CD1c-positive myeloid dendritic cell (primary cell): ENCODE results near the gene CRACR2A.

Experiments used
- DNase-seq: peaks from one replicate; pipeline ENCODE4 v3.0.0-alpha.2; 2016; ENCODE audit errors: extremely low spot score

CRACR2A gene

DNA sequence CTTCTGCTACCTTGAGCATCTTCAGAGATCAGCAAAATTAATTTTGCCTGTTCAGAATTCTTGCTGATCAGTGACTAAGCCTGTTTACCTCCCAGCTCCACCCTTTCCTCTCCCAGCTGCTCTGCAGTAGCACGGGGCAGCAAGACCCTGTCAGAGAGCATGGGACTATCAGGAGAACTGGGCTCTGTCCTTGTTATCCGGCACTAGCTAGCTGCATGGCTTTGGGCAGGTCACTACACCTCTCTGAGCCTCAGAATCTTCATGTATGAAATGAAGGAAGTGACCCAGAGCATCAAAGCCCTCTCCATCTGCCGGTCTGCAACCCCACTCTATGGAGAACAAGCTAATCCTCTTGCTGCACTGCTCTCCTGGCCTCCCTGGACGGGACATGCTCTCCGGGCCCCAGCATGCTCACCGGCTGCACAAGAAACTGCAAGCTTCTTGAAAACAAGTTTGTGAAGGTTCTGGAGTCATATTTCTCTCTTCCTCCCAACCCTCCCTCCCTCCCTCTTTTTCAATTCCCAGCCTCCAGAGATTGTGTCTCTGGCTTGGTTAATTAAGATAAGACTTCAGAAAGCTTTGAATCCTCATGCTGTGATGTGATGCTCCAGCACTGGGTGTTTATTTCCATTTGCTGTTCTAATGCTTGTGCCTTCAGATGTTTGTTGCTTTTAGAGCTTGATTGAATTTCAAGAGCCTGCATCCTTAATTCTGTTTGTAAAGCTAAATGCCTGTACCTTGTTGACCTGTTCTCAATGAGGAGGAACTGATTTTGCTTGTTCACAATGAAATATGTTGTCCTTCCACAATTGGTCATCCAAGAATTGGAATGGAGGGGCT lies 101.1 kb downstream of the CRACR2A start:
- DNase-seq: no peak

DNA sequence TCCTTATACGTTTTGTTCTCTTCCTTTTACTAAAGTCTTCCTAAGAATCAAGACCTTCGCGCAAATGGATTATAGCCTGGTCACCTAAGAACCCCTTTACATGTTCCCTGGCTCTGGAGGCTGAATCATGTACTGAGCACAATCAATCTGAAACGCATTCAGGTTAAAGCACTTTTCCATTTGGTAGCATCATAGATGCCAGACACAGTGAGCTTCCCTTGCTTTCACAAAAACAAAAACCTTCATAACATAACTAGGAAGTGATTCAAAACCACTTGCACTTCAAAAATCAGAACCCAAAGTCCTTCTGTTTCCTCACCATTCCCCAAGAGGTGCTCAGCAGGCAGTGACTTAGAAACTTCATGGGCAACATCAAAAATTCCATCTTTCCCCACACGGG lies 105.4 kb downstream of the CRACR2A start:
- DNase-seq: no peak

DNA sequence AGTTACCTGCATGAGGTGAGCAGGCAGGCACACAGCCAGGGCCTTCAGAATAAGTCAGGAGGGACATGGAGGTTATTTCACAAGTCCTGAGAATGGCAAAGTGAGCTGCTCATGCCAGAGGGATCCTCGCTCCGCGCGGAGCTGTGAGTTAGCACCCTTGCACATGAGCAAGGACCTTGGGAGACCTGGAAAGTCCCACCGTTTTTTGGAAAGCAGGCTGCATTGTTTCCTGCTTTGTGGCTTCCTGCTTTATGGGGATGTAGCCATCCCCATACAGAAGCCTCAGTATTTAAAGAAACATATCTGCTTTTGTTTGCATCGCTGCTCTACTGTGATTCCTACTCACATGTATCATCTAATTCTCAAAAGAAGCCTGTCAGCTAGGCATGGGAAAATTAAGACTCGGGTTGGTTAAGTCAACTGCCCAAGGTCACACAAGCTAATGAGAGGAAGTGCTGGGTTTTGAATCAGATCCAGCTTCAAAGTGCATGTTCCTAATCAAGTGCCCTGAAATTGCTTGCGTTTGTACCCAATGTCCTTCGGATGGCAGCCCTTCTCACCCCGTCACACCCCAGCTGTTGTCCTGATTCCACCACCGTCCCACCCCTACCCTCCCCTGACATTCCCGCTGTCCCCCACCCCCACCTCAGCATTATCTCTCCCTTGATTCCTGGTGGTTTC lies 106.2 kb downstream of the CRACR2A start:
- no peak for DNase-seq

DNA sequence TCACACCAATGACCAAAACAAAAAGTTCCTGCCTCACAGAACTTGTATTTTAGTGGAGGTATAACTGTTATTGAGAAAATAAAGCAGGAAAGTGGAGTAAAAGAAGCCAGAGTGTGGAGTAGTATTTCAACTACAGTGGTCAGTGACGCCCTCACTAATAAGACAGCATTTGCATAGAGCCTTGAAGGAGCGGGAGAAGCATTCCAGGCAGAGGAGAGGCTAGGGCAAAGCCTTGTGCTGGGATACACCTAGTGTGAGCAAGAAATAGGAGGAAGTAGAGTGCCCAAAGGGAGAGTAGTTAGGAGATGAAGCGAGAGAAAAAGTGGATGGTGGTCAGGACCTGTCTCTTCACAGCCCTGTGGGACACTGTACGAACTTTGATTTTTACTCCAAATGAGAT lies 107.8 kb downstream of the CRACR2A start:
- no peak for DNase-seq

DNA sequence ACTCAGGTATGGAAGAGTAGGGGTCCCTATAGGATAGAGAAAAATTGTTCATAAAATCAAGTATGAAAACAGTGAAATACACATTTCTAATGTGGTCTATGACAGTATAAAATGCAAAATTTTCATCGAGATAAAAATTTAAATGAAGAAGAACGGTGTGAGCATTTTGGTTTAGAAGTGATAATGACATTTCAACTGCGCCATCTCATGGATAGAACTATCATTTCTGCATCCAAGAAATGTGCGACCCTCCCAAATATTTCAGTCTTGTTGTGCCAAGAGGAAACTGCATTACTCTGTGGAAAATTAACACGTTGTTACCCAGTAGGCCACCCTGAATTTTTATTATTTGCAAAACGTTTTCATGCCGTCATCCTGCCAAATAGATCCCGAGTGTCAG lies 108.8 kb downstream of the CRACR2A start:
- no peak for DNase-seq

DNA sequence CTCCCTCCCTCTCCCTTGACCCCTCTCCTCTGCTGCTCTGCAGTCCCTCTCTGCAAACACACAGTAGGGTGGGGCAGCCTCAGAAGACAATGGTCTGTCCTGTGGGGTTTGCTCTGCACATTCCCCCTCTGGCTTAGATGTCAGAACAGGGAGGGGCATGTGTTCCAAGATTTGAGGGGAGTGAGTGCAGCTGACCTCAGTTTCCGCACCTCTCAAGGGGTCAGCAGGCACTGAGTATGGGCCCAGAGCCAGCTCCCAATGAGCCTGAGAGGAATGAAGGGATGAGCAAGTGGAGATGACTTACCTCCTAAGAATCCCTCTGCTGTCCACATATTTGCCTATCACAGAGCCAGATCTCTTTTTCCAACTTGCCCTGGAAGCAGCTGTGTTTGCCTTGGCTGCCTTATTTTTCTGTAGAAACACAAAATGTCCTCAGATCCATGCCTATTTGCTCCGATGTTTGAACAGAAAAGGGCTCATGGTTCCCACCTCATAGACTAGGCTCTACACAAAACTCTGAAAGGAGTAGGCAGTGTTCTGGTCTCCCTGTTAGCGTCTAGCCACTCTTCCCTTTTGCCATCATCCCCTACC lies 111.4 kb downstream of the CRACR2A start:
- no peak for DNase-seq

DNA sequence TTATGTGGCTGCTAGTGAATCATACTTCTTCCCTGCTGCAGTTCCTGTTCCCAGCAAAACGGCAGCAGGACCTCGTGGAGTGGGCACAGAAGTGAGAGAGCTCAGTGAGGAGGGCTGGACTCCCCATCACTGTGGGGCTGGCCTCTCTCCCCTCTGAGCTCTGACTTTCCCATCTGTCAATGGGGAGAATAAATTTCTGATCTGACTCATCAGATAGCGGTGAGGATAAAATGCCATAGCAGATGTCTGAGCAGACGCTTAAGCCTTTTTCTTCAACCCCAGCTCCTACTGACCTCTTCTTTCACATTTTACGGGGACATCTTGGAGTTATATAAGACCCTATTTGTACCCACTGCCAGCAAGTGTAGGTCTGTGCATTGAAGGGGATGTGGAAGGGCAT lies 116.6 kb downstream of the CRACR2A start:
- DNase-seq: no peak

DNA sequence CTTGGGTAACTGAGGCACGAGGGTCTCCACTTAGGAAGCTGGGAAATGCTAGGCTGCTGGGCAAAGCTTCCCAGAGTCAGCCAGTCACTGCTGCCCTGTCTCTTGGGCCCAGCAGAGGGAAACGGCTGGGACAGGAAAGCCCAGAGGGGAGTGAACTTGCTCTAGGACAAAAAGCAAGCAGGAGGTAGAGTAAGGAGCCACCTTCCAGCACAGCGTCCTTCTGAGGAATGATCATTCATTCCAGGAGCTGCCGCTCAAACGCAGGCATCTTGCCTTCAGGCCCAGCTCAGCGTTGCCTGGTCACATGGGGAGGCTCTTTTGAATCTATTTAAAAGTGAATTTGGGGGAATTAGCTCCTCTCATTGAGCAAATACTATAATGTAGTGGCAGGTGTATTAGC lies 118.6 kb downstream of the CRACR2A start:
- no peak for DNase-seq

DNA sequence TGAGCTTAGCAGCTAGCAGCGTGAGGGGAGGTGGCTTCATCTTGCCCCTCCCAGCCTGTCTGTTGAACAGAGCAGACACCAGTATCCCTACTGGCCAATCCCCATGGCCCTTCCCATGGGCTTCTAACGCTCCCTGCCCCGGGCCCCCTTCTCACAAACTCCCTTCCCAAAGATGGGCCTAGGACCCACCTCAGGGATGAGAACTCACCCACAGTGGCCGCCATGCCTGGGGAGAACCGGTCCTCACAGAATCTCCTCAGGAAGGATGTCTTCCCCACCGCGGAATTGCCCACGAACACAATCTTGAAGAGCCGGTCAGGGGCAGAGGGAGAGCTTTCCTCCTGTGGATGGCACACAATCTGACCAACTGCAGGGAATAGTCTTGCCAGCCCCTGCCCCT lies 119.5 kb downstream of the CRACR2A start:
- DNase-seq: no peak

DNA sequence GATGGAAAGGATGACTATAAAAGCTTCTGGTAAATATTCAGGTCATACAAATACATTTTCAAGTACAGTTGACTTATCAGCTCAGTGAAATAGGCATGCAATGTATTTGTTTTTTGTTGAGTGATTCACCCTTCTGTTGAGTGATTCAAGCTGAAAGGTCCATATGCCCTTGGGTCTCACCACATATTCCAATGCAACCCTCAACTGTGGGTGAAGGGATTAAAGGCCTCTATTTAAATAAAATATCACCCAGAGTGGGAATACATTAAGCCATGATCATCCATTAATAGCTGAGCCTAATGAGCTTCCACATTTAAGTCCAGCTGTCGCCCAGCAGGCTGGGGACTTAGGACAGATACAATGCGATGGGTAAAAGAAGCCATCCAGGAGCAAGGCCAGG lies 120.2 kb downstream of the CRACR2A start:
- DNase-seq: no peak

DNA sequence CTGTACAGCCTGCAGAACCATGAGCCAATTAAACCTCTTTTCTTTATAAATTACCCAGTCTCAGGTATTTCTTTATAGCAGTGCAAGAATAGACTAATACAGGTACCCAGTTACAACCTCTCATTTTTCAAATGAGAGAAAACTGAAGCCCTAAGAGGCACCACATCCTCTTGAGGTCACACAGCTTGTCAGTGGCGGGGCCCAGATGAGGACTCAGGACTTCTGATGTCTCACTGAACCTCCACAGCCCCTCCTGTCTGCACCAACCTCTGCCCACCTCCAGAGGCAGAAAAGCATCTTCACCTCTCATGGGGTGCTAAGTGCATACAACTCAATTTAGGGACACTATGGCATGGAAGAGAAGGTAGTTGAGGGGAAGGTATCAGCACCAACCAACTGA lies 120.7 kb downstream of the CRACR2A start:
- no peak for DNase-seq

DNA sequence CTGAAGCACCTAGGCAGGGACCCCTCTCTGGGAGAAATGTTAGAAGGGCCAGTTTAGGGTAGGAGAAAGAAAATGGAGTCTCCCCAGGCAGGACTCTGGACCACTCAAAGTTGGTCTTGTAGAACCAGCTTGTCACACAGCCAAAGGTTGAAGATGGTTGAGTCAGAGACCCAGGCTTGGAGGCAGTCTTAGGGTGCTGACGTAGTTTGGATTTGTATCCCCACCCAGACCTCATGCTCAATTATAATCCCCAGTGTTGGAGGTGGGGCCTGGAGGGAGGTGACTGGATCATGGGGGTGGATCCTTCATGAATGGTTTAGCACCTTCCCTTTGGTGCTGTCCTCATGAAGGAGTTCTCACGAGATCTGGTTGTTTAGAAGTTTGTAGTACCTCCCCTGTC lies 121.2 kb downstream of the CRACR2A start:
- no peak for DNase-seq

DNA sequence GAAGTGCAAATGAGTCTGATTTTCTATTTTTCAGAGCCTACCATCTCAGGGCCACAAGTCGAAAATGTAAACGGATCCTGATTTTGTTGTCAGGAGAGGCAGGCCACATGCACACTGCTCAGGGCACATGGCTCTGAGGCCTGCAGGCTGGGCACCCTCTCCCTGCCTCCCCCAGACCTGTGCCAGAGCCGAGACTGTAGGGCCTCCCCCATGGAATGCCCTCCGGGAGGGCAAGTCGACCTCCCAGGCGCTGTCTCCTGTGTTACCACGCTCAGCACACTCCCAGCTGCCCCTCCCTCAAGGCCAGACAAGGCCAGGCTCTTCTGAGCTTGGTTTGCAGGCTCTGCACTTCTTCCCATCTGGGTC lies 121.7 kb downstream of the CRACR2A start:
- DNase-seq: no peak

DNA sequence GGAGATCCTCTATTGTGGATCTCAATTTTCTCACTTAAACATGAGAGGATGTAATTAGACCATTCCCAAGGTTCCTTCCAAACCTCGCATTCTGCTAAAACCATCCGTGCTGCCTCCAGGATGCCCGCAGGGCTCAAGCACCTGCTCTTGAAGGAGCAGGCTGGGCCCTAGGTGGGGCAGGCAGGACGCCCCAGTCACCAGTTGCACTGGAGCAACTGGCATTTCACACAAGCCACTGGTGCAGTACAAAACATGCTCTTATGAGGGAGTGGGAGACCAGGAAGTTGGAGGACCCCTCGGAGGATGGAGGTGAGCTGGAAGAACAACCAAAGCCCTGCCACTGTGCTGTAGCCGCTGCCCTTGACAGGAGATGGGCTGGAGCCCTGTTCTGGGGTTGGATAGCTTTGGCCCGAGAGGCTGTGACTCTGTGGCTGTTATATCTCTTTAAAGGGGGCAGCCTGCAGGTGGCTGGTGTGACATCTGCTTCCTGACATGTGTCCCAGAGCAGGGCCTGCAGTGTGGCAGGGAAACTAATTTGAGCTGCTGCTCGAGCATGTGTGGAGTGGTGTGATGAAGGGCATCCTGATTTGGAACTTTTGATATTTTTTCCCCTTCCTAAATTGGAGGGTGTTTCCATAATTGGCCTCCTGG lies 122.2 kb downstream of the CRACR2A start:
- no peak for DNase-seq

DNA sequence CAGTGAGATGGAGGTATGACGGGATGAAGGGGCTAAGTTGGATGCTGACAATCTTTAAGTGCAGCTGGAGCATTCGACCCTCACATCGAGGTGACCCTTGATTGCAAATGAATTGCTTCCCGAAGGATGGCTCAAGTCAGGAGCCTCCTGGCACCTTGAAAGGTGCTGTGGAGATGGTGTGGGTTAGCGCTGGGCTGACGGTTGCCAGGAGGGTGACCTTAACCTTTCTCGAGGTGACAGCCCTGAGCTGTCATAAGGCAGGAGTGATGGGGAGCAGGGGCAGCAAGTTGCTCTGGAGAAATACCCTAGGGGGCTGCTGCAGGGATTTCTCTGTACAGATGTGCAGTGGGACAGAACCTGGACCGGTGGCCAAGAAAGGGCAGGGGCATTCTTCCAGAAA lies 122.8 kb downstream of the CRACR2A start:
- DNase-seq: no peak

DNA sequence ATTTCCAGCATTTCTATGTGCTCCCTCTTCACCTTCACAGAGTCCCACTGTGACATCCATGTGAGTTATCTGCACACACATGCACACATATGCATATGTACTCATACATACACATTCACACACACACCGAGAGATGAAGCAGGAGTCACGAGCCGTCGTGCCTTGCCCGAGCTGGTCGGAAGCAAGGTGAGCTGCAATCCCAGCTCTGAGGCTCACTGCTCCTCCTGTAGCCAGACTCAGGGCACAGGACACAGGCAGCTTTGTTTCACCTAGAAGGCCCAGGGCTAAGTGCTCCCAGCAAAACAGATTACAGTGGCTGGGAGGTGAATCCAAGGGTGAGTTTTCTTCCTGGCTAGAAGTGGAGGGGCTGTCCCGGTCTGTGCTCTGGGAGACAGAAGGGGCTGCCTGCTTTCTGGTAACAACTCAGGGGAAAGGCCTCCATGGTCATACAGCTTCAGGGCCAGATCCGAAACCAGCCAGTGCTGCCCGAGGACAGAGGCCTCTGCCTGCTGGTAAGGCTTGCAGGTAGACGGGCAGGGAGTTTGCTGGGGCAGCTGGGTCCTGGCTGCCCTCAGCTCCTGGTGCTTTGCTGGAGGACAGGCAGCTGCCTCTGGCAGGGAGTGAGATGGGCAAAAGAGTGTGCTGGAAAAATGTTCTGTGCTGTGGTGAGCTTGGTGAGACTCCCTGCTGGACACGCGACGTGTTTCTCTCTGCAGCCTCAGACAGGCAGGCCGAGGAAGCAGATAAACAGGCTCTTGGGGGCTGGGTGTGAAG lies 123.7 kb downstream of the CRACR2A start:
- no peak for DNase-seq

DNA sequence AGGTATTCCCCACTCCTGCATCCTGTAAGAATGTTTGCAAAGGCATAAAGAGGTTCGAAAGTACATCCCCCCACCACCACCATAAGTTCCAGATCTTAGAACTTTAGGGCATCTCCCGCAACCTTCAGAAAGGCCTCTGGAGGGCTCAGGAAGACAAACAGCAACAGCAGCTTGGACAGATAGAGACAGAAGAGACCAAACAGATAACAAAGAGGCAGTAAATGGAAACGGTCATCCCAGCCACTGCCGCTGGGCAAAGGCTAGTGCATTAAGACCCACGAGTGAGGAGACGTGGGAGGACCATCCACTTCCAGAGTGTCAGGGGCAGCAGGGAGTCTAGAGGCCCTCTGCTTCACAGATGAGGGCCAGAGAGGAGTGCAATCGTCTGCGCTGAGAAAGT lies 124.3 kb downstream of the CRACR2A start:
- no peak for DNase-seq

DNA sequence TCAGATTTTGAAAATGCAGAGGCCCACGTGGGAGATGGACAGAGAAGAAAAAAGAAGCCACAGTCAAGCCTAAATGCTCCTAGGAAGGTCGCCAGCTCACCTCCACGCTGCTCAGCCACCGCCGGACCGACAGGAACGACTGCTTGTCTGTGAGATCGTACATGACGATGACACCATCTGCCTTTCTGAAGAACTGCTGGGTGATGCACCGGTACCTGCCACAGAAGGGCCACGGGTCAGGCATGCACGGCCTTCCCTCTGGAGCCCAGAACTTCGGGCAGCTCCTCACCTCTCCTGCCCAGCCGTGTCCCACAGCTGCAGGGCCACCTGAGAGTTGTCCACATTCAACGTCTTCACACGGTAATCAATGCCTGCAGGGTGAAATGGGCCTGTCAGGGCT lies 125.6 kb downstream of the CRACR2A start:
- DNase-seq: no peak

DNA sequence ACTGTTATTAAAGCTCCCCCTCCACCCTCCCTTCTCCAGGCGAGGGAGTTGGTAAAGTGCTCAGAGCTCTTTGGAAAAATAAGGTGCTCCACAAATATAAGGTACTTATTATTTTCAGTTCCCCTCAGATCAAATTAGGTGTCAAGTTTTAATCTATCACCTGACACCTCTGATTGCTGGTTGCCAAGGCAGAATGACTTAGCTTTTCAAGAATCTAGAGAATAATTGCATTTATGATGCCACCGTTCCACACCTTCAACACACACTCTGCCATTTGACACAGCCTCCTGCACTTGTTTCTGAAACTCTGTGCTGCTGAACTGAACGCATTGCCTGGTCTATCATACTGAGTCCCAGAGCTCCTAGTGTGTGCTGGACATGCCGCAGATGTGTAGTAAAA lies 128.6 kb downstream of the CRACR2A start:
- no peak for DNase-seq

DNA sequence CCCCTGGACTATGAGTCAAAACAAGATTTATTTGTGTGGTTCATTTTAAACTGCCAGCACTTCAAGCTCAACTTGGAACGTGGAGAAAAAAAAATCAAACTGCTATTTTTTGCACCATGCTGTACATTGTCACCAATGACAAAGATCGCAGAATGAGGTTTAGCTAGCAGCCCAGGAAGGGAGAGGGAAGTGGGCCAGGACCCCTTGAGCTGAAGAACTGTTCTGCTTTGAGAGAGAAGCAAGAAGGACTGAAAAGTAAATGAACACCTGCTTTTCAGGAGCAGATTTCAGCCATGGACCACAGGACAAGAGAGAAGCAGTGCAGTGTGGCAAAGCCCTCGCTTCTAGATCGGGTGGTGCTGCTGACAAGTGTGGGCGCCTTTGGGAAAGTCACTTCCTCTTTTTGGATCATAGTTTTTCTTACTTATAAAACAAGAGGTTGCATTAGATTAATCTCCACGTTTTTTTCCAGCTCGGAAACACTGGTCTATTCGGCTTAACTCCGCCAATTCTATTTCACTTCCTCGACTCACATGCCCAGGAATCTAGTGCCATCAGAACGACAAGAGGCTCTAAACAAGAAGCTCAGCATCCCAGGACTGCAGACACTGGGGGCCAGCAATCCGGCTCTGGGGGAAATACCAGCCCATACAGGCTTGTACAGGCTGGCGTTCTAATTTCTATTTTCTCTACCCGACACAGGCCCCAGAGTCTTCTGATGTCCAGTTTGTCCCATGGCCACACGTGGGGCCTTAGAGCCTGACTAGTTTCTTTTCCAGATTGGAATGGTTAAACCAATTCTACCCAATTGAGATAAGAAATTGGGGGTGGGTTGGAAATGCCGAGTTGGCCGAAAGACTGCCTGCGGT lies 129.9 kb downstream of the CRACR2A start:
- peak; percentile 48 for DNase-seq
